ENCODE results near the gene CYTH2. TPM values are rescaled to one million over a fixed set of nuclear protein-coding genes. Genes with fewer than 3 reads are reported as not detected.

Gene CYTH2
- total RNA-seq, 2 donors from 2014 or later: 42.3 to 53.4 TPM

DNA sequence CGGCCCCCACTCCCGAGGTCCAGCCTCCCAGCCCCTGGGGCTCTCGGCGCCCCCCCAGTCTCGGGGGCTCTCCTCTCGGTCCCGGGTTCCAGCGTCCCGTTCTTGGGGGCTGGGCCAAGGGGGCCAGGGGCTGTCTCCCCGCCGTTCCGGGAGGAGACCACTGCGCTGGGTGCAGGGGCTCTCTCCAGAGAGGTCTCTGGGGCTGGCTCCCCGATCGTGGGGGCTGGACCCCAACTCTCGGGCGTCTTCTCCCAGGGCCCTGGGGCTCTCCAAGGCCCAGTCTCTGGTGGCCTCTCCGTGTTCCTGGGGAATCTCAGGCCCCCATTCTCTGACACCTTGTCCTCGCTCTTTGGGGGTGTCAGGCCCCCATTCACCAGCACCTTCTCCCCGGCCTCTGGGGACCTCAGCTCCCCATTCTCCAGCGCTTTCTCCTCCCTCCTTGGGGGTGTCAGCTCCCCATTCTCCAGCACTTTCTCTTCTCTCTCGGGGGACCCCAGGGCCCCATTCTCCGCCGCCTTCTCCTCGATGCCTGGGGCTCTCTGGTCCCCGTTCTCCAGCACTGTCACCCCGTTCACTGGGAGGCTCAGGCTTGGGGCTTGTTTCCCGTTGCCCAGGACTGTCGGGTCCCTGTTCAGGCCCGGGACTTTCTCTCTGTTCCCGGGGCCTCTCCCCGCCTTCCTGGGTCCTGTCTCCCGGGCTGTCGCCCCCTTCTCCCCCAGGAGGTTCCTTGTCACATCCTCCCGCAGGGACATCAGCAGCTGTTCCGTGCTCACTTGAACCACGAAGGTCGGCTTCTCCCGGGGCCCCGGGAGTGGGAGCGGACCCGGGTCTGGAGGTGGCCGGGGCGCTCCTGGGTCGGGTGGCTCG lies 28.8 kb downstream of the CYTH2 start:
- no peak for DNase-seq
- Mint-ChIP-seq H3K27ac (no peak overlapping the region), H3K4me1 (peaks cover 18% of the 10 kb centered on the region), H3K27me3 (peaks cover 21% of the 10 kb centered on the region), H3K4me3 (no peak overlapping the region), H3K36me3 (ENCODE audit: low read depth) (no peaks in the 10 kb centered on the region)
- H3K9me3 ChIP-seq (ENCODE audit: control insufficient read depth, low read length, poor library complexity, severe bottlenecking): no peaks in the 10 kb centered on the region
- ATAC-seq: no peak

DNA sequence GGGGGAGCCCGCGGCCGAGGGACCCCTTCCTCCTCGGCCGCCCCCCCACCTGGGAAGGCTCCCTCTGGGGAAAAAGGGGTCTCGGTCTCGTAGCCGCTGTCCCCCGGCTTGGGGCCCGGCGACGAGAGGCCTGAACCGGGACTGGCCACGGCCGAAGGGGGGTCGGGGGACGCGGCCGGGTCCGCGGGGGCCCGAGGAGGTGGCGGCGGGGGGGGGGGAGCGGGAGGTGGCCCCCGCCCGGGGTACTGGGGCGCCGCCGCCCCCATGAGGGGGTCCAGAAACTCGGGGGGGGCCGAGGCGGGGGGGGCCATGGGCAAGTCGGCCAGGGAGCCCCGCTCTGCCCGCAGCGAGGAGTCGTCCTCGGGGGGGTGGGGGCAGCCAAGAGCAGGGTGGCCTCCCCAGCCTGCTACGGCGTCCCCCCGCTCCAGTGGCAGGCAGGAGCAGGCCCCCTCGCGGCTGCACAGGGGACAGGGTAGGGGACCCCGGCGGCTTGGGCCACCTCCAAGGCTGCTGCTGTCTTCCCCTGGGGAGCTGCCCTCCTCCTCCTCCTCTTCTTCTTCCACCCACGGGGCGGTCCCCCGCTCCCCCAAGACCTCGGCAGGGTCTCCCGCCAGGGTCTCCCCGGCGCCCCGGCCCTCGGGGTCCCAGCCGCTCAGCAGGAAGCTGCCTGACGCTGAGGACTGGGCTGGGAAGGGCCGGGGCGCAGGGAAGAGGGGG lies 29.6 kb downstream of the CYTH2 start:
- Mint-ChIP-seq H3K36me3 (ENCODE audit: low read depth) (no peaks in the 10 kb centered on the region), H3K4me3 (no peak overlapping the region), H3K27me3 (peaks cover 21% of the 10 kb centered on the region), H3K27ac (no peak overlapping the region), H3K4me1 (peaks cover 20% of the 10 kb centered on the region)
- H3K9me3 ChIP-seq (ENCODE audit: control insufficient read depth, low read length, poor library complexity, severe bottlenecking): no peaks in the 10 kb centered on the region
- DNase-seq (no peak), ATAC-seq (no peak)

DNA sequence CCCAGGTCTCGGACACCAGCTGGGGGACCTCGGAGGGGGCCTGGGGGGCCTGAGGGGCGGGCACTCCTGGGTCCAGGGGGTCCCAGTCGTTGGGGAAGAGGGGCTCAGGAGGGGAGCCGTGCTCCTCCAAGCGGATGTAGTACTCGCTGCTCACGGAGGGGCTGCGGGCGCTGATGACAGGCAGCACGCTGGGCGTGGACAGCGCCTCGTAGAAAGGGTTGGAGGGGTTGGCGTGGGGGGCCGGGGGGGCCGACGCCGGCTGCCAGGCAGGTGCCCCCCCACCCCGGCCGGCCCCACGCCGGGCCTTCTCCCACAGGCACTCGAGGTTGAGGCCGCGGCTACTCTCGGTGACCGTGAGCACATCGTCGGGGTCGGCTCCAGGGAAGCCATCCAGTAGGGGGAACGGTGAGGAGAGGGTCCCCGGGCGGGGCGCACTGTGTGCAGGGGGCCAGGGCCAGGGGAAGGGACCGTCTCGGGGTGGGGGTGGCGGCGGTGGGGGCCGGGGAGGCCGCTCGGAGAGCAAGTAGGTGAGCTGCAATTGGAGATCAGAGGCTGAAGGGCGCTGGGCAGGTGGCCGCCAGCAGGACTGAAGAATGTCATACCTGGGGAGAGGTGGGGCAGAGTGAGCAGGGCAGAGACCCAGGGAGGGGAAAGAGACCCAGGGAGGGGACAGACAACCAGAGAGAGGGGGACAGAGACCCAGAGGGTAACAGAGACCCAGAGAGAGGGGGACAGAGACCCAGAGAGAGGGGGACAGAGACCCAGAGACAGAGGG lies 30.3 kb downstream of the CYTH2 start:
- H3K27ac Mint-ChIP-seq: peak overlapping the region; percentile 78
- peak overlapping the region; percentile 69 for H3K4me3 Mint-ChIP-seq
- no peaks in the 10 kb centered on the region for H3K9me3 ChIP-seq (ENCODE audit: control insufficient read depth, low read length, poor library complexity, severe bottlenecking)
- DNase-seq (no peak), ATAC-seq (no peak)
- H3K27me3 Mint-ChIP-seq: peaks cover 17% of the 10 kb centered on the region
- H3K4me1 Mint-ChIP-seq: peaks cover 20% of the 10 kb centered on the region
- no peaks in the 10 kb centered on the region for H3K36me3 Mint-ChIP-seq (ENCODE audit: low read depth)

DNA sequence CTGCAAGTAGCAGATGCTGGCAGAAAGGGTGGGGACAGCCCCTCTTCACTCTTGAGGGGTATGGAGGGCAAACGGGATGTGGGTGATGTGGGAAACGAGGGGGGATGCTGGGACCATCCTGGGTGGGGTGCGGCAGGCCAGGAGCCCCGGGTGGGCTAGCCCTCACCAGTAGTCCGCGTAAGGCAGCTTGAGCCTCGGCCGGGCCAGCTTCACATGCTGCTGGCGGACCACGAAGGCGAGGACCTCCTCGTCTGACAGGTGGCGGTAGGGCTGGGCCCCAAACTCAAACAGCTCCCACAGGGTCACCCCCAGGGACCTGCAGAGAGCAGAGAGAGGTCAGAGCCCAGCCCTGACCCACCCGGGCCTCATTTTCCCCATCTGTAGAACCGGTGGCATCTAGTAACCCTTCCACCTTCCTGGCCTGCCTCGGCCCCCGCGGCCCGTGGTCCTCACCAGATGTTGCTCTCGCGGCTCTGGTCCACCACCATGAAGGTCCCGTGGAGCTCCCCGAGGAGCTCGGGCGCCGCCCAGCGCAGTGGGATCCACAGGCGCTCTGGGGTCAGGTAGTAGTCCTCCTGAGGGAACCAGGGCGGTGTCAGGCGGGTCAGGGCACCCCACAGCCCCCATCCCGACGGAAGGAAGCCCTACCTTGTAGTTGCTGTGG lies 31.8 kb downstream of the CYTH2 start:
- H3K36me3 Mint-ChIP-seq (ENCODE audit: low read depth): no peaks in the 10 kb centered on the region
- no peak for DNase-seq
- no peaks in the 10 kb centered on the region for H3K9me3 ChIP-seq (ENCODE audit: control insufficient read depth, low read length, poor library complexity, severe bottlenecking)
- peak overlapping the region; percentile 82 for H3K4me3 Mint-ChIP-seq
- ATAC-seq: no peak
- H3K4me1 Mint-ChIP-seq: peaks cover 20% of the 10 kb centered on the region
- H3K27ac Mint-ChIP-seq: no peak overlapping the region
- H3K27me3 Mint-ChIP-seq: peaks cover 4% of the 10 kb centered on the region

DNA sequence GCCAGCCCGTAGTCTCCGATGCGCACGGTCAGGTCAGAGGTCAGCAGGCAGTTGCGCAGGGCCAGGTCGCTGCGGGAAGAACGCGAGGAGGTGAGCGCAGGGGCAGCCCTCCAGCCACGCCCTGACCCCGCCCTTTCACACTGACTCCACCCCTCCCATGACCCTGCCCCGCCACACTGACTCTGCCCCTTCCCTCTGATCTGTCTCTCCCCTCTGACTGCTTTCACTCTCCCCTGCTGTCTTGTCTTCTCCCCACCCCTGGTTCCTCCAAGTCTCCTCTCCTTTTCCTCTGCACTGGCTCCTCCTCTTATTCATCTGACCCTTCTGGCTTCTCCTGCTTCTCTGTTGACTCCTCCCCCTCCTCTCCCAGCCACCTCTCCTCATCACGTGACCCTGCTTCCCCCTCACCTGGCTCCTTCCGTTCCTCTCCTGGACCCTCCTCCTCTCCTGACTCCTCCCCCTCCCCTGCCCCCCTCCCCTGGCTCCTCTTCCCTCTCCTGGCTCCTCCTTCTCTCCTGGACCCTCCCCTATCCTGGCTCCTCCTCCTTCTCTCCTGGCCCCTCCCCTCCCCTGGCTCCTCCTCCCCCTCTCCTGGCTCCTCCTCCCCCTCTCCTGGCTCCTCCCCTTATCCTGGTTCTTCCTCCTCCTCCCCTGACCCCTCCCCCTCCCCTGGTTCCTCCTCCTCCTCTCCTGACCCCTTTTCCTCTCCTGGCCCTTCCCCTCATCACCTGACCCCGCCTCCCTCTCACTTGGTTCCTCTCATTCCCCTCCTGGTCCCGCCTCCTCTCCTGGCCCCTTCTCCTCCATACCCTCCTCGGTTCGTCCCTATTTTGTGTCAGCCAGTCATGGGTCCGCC lies 32.6 kb downstream of the CYTH2 start:
- H3K9me3 ChIP-seq (ENCODE audit: control insufficient read depth, low read length, poor library complexity, severe bottlenecking): no peaks in the 10 kb centered on the region
- H3K36me3 Mint-ChIP-seq (ENCODE audit: low read depth): no peaks in the 10 kb centered on the region
- H3K27me3 Mint-ChIP-seq: peaks cover 4% of the 10 kb centered on the region
- peaks cover 23% of the 10 kb centered on the region for H3K4me1 Mint-ChIP-seq
- H3K4me3 Mint-ChIP-seq: peak overlapping the region; percentile 82
- no peak overlapping the region for H3K27ac Mint-ChIP-seq
- peak in 2 of 3 donors; percentile 39 to 73 for DNase-seq
- peak; percentile 80 for ATAC-seq

- Mint-ChIP-seq H3K27me3 (peaks cover 4% of the 10 kb centered on the region), H3K4me3 (peak overlapping the region; percentile 82)
These were observed 33.3 kb downstream of the CYTH2 start for GRCh38 chr19:48502350-48503018.

DNA sequence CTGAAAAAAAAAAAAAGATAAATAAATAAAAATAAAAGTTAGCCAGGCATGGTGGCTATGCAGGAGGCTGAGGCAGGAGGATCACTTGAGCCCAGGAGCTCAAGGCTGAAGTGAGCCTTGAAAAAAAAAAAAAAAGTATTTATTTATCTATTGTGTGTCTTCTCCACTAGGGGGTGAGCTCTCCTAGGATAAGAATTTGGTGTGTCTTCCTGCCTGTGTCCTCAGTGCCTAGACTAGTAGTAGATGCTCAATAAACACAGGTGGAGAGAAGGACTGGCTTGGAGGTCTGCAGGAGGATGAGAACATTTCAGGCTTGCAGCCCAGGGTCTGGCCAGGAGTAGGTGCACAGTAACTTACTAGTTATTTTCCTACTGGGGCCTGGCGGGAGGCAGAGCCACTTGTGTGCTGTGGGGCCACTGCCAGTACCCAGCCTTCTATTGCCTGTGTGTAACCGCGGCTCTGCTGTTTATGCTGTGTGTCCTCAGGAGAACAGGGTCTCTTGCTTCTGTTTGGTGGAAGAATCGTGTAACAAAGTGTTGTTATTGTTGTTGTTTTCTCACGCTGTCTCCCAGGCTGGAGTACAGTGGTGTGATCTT lies 37.1 kb downstream of the CYTH2 start:
- ATAC-seq (no peak), DNase-seq (no peak)
- Mint-ChIP-seq H3K27me3 (no peaks in the 10 kb centered on the region), H3K27ac (no peak overlapping the region), H3K4me3 (no peak overlapping the region), H3K4me1 (peaks cover 24% of the 10 kb centered on the region), H3K36me3 (ENCODE audit: low read depth) (peaks cover 4% of the 10 kb centered on the region)
- H3K9me3 ChIP-seq (ENCODE audit: control insufficient read depth, low read length, poor library complexity, severe bottlenecking): no peaks in the 10 kb centered on the region

More at GRCh38 chr19:48502350-48503018, 33.3 kb downstream of the CYTH2 start:
- H3K4me1 Mint-ChIP-seq: peaks cover 23% of the 10 kb centered on the region
- H3K9me3 ChIP-seq (ENCODE audit: control insufficient read depth, low read length, poor library complexity, severe bottlenecking): no peaks in the 10 kb centered on the region
- no peak overlapping the region for H3K27ac Mint-ChIP-seq
- DNase-seq: peak in 2 of 3 donors; percentile 53 to 56
- H3K36me3 Mint-ChIP-seq (ENCODE audit: low read depth): no peaks in the 10 kb centered on the region
- ATAC-seq: peak; percentile 10

DNA sequence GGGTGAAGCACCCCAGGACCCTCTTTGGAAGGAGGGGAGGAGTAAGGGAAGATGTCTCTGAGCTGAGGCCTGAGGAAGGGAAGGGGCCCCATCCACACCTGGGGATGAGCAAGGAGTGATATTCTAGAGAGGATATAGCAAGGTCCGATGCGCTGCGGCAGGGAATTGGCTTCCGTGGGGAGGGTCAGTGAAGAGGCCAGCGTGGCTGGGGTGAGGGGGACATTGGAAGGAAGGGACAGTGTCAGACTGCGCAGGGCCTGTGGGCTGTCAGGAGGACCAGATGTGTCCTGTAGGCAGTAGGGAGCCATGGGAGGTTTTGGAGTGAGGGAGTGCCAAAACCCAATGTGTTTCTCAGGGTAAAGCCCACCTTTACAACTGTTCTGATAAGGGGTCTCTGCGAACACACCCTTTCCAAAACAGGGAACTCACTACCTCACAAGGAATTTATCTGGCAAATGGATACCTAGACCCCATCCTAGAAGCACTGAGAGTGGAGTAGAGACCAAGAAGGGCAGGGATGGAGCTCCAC lies 38.8 kb downstream of the CYTH2 start:
- Mint-ChIP-seq H3K36me3 (ENCODE audit: low read depth) (peaks cover 4% of the 10 kb centered on the region), H3K27me3 (no peaks in the 10 kb centered on the region), H3K4me3 (no peak overlapping the region), H3K4me1 (peaks cover 15% of the 10 kb centered on the region), H3K27ac (peak overlapping the region; percentile 61)
- no peak for ATAC-seq
- no peak for DNase-seq
- no peaks in the 10 kb centered on the region for H3K9me3 ChIP-seq (ENCODE audit: control insufficient read depth, low read length, poor library complexity, severe bottlenecking)

DNA sequence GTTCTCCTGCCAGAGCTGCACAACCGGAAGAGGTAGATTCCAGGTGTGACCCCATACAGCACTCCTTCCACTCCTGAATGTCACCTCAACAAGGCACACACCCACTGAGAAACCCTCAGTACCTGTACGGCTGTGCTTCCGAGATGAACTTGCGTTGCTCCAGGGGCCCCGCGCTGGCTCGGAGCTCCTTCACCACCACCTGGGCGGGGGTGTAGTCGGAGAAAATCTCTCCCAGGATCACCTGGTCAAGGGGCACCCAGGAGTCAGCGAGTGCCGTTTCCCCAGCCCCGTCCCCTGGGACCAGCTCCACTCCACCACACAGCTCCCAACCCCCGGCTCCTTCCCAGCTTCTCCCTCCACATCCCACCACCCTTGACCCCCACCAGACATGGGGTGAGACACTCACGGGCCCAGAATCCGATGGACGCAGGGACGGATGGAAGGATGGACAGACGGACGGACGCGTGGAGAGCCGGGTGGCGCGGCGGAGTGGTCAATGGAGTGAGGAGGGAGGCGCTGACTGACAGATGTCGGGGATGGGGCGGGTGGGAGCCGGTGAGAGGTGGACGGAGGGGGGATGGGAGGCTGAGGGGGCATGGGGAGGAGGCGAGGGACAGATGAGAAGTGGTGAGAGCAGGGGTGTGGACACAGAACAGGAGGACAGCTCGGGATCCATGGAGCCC lies 39.7 kb downstream of the CYTH2 start:
- Mint-ChIP-seq H3K27me3 (no peaks in the 10 kb centered on the region), H3K4me1 (peaks cover 14% of the 10 kb centered on the region), H3K4me3 (no peak overlapping the region), H3K36me3 (ENCODE audit: low read depth) (peaks cover 4% of the 10 kb centered on the region), H3K27ac (no peak overlapping the region)
- H3K9me3 ChIP-seq (ENCODE audit: control insufficient read depth, low read length, poor library complexity, severe bottlenecking): no peaks in the 10 kb centered on the region
- DNase-seq (no peak), ATAC-seq (no peak)

GRCh38 chr19:48509467-48510194 lies 40.5 kb downstream of the CYTH2 start:
- Mint-ChIP-seq H3K4me1 (peaks cover 15% of the 10 kb centered on the region), H3K27ac (no peak overlapping the region), H3K27me3 (no peaks in the 10 kb centered on the region), H3K36me3 (ENCODE audit: low read depth) (peaks cover 4% of the 10 kb centered on the region), H3K4me3 (no peak overlapping the region)
- no peak for DNase-seq
- no peaks in the 10 kb centered on the region for H3K9me3 ChIP-seq (ENCODE audit: control insufficient read depth, low read length, poor library complexity, severe bottlenecking)
- ATAC-seq: no peak

Data from T-helper 17 cell (primary cell).